ENCODE data around the gene BLOC1S5. TPM values are rescaled to one million over a fixed set of nuclear protein-coding genes. Genes with fewer than 3 reads are reported as not detected.

BLOC1S5 gene
- total and polyA plus RNA-seq, 3 donors from 2014 or later, result 8.4 to 12.1 (median 10.9) TPM

GRCh38 chr6:7974938-7975763 lies 89.0 kb downstream of the BLOC1S5 start:
- WGBS, 2 donors, result 28 to 36% methylated on average over 16 to 18 of the region's 18 CpGs
- intact Hi-C loops (cut with DNase I; ENCODE audit: low total_unique reads), result no loop called here

GRCh38 chr6:7974565-7974937 lies 89.6 kb downstream of the BLOC1S5 start:
- H3K36me3 ChIP-seq (ENCODE audit: low read depth, missing control alignments), result no peaks in the 10 kb centered on the region
- H3K27me3 ChIP-seq, result no peaks in the 10 kb centered on the region
- 44 to 53% methylated on average over 5 of the region's 5 CpGs for WGBS, 2 donors
- TF ChIP-seq CTCF (IDR thresholded peaks at IDR 0.05), result no peak
- no peak overlapping the region for H3K27ac ChIP-seq
- peaks cover 8% of the 10 kb centered on the region for H3K4me1 ChIP-seq
- H3K9me3 ChIP-seq, result no peaks in the 10 kb centered on the region
- no peak overlapping the region for H3K4me3 ChIP-seq
- no peak for DNase-seq
- intact Hi-C loops (cut with DNase I; ENCODE audit: low total_unique reads), result no loop called here

More at GRCh38 chr6:7974938-7975763, 89.0 kb downstream of the BLOC1S5 start:
- no peaks in the 10 kb centered on the region for H3K36me3 ChIP-seq (ENCODE audit: low read depth, missing control alignments)
- H3K9me3 ChIP-seq, result no peaks in the 10 kb centered on the region
- no peak overlapping the region for H3K27ac ChIP-seq
- peaks cover 8% of the 10 kb centered on the region for H3K4me1 ChIP-seq
- TF ChIP-seq CTCF (IDR thresholded peaks at IDR 0.05) (no peak), POLR2A (IDR thresholded peaks at IDR 0.05) (no peak)
- H3K4me3 ChIP-seq, result no peak overlapping the region
- peak; percentile 92 for DNase-seq
- H3K27me3 ChIP-seq, result no peaks in the 10 kb centered on the region

- intact Hi-C loops (cut with DNase I; ENCODE audit: low total_unique reads), result no loop called here
- TF ChIP-seq CTCF (IDR thresholded peaks at IDR 0.05) (no peak), POLR2A (IDR thresholded peaks at IDR 0.05) (no peak)
- Histone ChIP-seq H3K9me3 (no peaks in the 10 kb centered on the region), H3K4me1 (peaks cover 8% of the 10 kb centered on the region), H3K27ac (no peak overlapping the region), H3K4me3 (no peak overlapping the region), H3K36me3 (ENCODE audit: low read depth, missing control alignments) (no peaks in the 10 kb centered on the region), H3K27me3 (no peaks in the 10 kb centered on the region)
- WGBS, 2 donors, result 78 to 81% methylated on average over 2 of the region's 2 CpGs
- DNase-seq, result no peak
Measured at GRCh38 chr6:7973584-7973983, 90.6 kb downstream of the BLOC1S5 start.

GRCh38 chr6:7971499-7971898 lies 92.7 kb downstream of the BLOC1S5 start:
- Histone ChIP-seq H3K36me3 (ENCODE audit: low read depth, missing control alignments) (no peaks in the 10 kb centered on the region), H3K27me3 (no peaks in the 10 kb centered on the region), H3K4me1 (peaks cover 8% of the 10 kb centered on the region), H3K4me3 (no peak overlapping the region), H3K9me3 (no peaks in the 10 kb centered on the region), H3K27ac (no peak overlapping the region)
- 90 to 97% methylated on average over 2 of the region's 2 CpGs for WGBS, 2 donors
- intact Hi-C loops (cut with DNase I; ENCODE audit: low total_unique reads), result no loop called here
- DNase-seq, result no peak
- TF ChIP-seq POLR2A (IDR thresholded peaks at IDR 0.05), result no peak
- TF ChIP-seq CTCF (IDR thresholded peaks at IDR 0.05), result no peak

GRCh38 chr6:7970616-7971015 lies 93.6 kb downstream of the BLOC1S5 start:
- H3K4me3 ChIP-seq, result no peak overlapping the region
- H3K36me3 ChIP-seq (ENCODE audit: low read depth, missing control alignments), result no peaks in the 10 kb centered on the region
- no peak overlapping the region for H3K27ac ChIP-seq
- TF ChIP-seq CTCF (IDR thresholded peaks at IDR 0.05) (no peak), POLR2A (IDR thresholded peaks at IDR 0.05) (no peak)
- no peak for DNase-seq
- H3K9me3 ChIP-seq, result no peaks in the 10 kb centered on the region
- H3K27me3 ChIP-seq, result no peaks in the 10 kb centered on the region
- peaks cover 4% of the 10 kb centered on the region for H3K4me1 ChIP-seq
- intact Hi-C loops (cut with DNase I; ENCODE audit: low total_unique reads), result no loop called here
- 97 to 98% methylated on average over 3 of the region's 3 CpGs for WGBS, 2 donors

Data from testis (tissue), 3 donors.